ENCODE measurements around the gene NYAP1.
"Not testable (repeated sequence)": the region's sequence is repeated elsewhere in the genome, so short reads cannot be mapped to it uniquely, and the experiment has no call there.

The NYAP1 gene

GRCh38 chr7:100441641-100442535 lies 41.8 kb upstream of the NYAP1 start:
- H3K27ac ChIP-seq, result no peak overlapping the region
- TF ChIP-seq CTCF (conservative IDR thresholded peaks at IDR 0.05) (no peak), ZFX (IDR thresholded peaks at IDR 0.05) (no peak)

- no peak for TF ChIP-seq CTCF (conservative IDR thresholded peaks at IDR 0.05)
- TF ChIP-seq ZFX (IDR thresholded peaks at IDR 0.05), result no peak
- H3K27ac ChIP-seq, result no peak overlapping the region
Observed at GRCh38 chr7:100443096-100443840, 40.5 kb upstream of the NYAP1 start.

GRCh38 chr7:100444311-100445278 lies 39.1 kb upstream of the NYAP1 start:
- no peak overlapping the region for H3K27ac ChIP-seq
- no peak for TF ChIP-seq ZFX (IDR thresholded peaks at IDR 0.05)
- TF ChIP-seq CTCF (conservative IDR thresholded peaks at IDR 0.05), result no peak

- no peak overlapping the region for H3K27ac ChIP-seq
- TF ChIP-seq CTCF (conservative IDR thresholded peaks at IDR 0.05) (no peak), ZFX (IDR thresholded peaks at IDR 0.05) (no peak)
Observed at GRCh38 chr7:100446040-100446439, 37.7 kb upstream of the NYAP1 start.

- not testable (repeated sequence) for H3K27ac ChIP-seq
Observed at GRCh38 chr7:100447363-100447762, 36.4 kb upstream of the NYAP1 start.

GRCh38 chr7:100449190-100449795 lies 34.4 kb upstream of the NYAP1 start:
- TF ChIP-seq ZFX (IDR thresholded peaks at IDR 0.05), result no peak
- no peak for TF ChIP-seq CTCF (conservative IDR thresholded peaks at IDR 0.05)
- no peak overlapping the region for H3K27ac ChIP-seq

- no peak for TF ChIP-seq CTCF (conservative IDR thresholded peaks at IDR 0.05)
- no peak for TF ChIP-seq ZFX (IDR thresholded peaks at IDR 0.05)
- H3K27ac ChIP-seq, result no peak overlapping the region
Observed at GRCh38 chr7:100452513-100452912, 31.2 kb upstream of the NYAP1 start.

GRCh38 chr7:100453854-100454253 lies 29.9 kb upstream of the NYAP1 start:
- not testable (repeated sequence) for H3K27ac ChIP-seq

All from C4-2B (cell line).